GM06990 (cell line): Measurements from ENCODE around the gene ADRA1B.

ENCODE experiments used
- DNase-seq: peaks from one replicate; pipeline ENCODE4 v3.0.0-alpha.2; 2011; ENCODE audit not compliant: insufficient read length; ENCODE audit errors: extremely low read depth
- H3K27me3 ChIP-seq: replicated peaks from 2 replicates; pipeline ENCODE4 v1.6.0; 2011; ENCODE audit warnings: low read length; ENCODE audit not compliant: control insufficient read depth, insufficient read depth
- H3K36me3 ChIP-seq: 2 replicates; pipeline ENCODE4 v1.5.1; 2011; ENCODE audit warnings: low read length; ENCODE audit not compliant: control insufficient read depth, insufficient read depth
- H3K4me3 ChIP-seq: replicated peaks from 2 replicates; pipeline ENCODE4 v1.5.1; 2011; ENCODE audit warnings: low read depth, mild to moderate bottlenecking, control low read depth, low read length
- TF ChIP-seq, protein P1 (sequence below): IDR thresholded peaks from 2 replicates; pipeline ENCODE4 v1.5.1; 2011; ENCODE audit warnings: low read length, control low read depth, mild to moderate bottlenecking, inconsistent platforms; ENCODE audit not compliant: insufficient read depth, poor library complexity, severe bottlenecking

The ADRA1B gene

DNA sequence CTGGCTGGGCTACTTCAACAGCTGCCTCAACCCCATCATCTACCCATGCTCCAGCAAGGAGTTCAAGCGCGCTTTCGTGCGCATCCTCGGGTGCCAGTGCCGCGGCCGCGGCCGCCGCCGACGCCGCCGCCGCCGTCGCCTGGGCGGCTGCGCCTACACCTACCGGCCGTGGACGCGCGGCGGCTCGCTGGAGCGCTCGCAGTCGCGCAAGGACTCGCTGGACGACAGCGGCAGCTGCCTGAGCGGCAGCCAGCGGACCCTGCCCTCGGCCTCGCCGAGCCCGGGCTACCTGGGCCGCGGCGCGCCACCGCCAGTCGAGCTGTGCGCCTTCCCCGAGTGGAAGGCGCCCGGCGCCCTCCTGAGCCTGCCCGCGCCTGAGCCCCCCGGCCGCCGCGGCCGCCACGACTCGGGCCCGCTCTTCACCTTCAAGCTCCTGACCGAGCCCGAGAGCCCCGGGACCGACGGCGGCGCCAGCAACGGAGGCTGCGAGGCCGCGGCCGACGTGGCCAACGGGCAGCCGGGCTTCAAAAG is 55.7 kb downstream of the ADRA1B start:
- TF ChIP-seq, protein P1, sequence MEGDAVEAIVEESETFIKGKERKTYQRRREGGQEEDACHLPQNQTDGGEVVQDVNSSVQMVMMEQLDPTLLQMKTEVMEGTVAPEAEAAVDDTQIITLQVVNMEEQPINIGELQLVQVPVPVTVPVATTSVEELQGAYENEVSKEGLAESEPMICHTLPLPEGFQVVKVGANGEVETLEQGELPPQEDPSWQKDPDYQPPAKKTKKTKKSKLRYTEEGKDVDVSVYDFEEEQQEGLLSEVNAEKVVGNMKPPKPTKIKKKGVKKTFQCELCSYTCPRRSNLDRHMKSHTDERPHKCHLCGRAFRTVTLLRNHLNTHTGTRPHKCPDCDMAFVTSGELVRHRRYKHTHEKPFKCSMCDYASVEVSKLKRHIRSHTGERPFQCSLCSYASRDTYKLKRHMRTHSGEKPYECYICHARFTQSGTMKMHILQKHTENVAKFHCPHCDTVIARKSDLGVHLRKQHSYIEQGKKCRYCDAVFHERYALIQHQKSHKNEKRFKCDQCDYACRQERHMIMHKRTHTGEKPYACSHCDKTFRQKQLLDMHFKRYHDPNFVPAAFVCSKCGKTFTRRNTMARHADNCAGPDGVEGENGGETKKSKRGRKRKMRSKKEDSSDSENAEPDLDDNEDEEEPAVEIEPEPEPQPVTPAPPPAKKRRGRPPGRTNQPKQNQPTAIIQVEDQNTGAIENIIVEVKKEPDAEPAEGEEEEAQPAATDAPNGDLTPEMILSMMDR, result no peak
- Histone ChIP-seq H3K27me3 (no peaks in the 10 kb centered on the region; the same call in none of the 2 replicates), H3K4me3 (no peak overlapping the region), H3K36me3 (no peaks in the 10 kb centered on the region)
- DNase-seq, result no peak

DNA sequence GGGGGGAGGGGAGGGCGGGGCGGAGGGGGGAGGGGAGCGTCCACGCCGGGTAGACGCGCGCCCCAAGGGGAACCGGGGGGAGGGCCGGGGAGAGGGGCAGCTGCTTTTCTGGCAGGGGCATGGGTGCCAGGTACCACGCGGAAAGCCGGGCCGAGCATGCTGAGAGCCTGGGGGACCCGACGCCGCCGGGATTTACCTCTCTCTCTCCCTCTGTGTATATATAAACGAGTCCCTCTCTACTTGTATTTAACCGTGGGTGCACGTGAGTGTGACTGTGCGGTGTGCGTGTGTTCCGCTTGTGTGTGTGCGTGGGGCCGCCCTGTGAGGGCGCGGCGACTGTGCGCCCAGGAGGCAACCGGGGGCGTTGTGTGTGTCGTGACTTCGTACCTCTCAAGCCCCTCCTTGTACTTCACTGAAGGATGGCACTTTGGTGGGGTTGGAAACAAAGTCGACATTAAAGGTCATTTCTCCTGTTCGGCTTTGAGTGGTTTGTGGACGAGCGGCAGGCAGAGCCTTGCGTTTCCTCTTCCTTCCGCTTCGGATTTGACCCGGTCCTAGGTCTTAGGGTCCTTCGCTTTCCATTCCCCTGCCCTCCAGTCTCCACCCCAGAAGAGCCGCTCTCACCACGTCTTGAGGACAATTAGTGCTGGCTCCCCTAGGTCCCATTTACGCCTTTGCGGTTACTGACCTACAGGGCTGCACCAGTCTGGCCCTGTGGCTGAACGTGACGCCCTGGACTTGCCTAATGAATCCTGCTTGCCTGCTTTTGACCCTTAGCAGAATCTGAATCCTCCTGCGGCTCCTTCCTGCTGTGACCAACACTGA is 56.5 kb downstream of the ADRA1B start:
- no peaks in the 10 kb centered on the region; the same call in none of the 2 replicates for H3K27me3 ChIP-seq
- DNase-seq, result no peak
- H3K4me3 ChIP-seq, result no peak overlapping the region

DNA sequence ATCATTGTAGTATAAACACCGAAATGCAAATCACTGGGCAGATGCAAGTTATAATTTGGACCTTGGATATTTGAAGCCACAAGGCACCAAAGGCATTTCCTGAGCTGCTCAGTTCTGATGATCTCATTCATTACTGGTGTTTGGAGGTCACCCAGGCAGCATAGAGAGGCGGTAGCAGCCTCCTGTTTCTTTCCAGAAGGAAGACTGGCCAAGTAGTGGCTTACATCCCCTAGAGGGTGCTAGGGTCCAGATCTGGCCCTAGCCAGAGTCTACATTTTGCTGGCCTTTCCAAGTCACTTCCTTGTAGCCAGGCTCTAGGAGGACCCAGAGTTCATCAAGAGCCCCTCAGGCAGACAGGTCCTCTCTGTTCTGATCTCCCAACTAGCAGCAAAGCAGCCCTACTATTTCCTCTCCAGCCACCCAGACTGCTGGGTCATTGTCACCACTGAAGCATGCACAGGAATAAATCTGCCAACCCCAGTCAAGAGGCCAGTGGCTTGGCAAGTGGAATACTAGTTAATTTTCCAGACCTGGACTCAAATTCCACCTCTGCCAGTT is 59.3 kb downstream of the ADRA1B start:
- Histone ChIP-seq H3K36me3 (no peaks in the 10 kb centered on the region), H3K27me3 (peaks cover 2% of the 10 kb centered on the region), H3K4me3 (no peak overlapping the region)
- TF ChIP-seq, protein P1, result no peak
- no peak for DNase-seq

More for the DNA sequence above, 56.5 kb downstream of the ADRA1B start:
- H3K36me3 ChIP-seq, result no peaks in the 10 kb centered on the region
- TF ChIP-seq, protein P1, result no peak

DNA sequence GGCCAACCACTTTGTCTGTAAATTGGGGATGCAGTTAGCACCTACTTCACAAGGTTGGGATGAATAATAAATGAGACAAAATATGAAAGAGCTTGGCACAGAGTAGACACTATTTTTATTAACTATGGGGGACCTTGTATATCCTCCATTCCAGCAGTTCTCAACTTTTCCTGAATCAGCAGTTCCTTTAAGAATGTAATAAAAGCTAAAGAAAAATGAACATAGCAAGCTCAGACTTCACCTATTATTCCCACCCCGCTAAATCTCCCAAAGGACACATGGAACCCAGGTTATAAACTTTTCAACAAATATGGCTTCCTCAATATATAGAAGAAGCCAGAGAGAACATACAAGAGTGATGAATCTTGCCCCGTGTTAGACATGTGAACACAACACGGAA is 60.6 kb downstream of the ADRA1B start:
- TF ChIP-seq, protein P1, result no peak
- peaks cover 2% of the 10 kb centered on the region for H3K27me3 ChIP-seq
- DNase-seq, result no peak
- no peak overlapping the region for H3K4me3 ChIP-seq
- H3K36me3 ChIP-seq, result no peaks in the 10 kb centered on the region

DNA sequence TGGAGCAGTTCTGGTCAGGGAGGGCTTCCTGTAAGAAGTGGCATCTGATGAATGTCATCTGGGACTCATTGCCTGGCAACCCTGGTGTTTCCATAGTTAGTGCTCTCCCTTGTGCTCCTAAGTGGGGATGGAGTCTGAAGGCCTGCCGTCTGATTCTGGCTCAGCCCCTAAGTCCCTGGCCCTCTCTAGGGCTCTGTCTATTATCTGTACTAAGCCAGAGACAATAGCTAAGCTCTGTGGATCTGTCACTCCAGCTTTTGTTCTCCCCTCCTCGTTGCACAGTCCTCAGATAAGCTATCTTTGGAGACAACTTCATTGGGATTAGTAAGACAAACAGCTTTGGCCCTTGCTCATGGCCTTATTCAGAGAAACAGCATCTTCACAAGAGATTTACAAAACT is 62.1 kb downstream of the ADRA1B start:
- TF ChIP-seq, protein P1, result no peak
- Histone ChIP-seq H3K27me3 (peaks cover 2% of the 10 kb centered on the region), H3K36me3 (no peaks in the 10 kb centered on the region), H3K4me3 (no peak overlapping the region)
- DNase-seq, result no peak
